ENCODE data around the gene SYS1. TPM values are rescaled to one million over a fixed set of nuclear protein-coding genes. Genes with fewer than 3 reads are reported as not detected.

SYS1 gene
- total and polyA plus RNA-seq, 2 of the 8 experiments (the other 6 are each of a cell fraction or from before 2014, with no cell fraction given) = 19.6 to 50.8 TPM

- Histone ChIP-seq H3K79me1 (ENCODE audit: low read depth, low read length) (no peaks in the 10 kb centered on the region), H2BK15ac (ENCODE audit: low read length) (no peak overlapping the region), H3K4ac (replicated peaks; ENCODE audit: insufficient read length, low read depth, low read length) (no peak overlapping the region), H3K14ac (ENCODE audit: insufficient read length) (no peak overlapping the region), H3K23me2 (ENCODE audit: low read depth, low read length) (peaks cover 4% of the 10 kb centered on the region; the same call in 1 of the 2 replicates), H3K79me2 (ENCODE audit: control insufficient read depth in 1 of 2, insufficient read depth in 2 of 2, low read length in 2 of 2) (no peaks in the 10 kb centered on the region), H3K9me3 (ENCODE audit: insufficient read depth in 2 of 2, low read depth in 1 of 2, low read length in 1 of 2) (no peaks in the 10 kb centered on the region), H2BK120ac (replicated peaks; ENCODE audit: low read depth, low read length) (no peak overlapping the region), H4K8ac (ENCODE audit: extremely low read depth, insufficient read depth, low read length) (no peak overlapping the region), H2BK5ac (ENCODE audit: low read depth, low read length) (no peak overlapping the region), H3K4me2 (ENCODE audit: insufficient read depth in 1 of 2, low read depth in 2 of 2, low read length in 2 of 2) (no peak overlapping the region), H3K4me3 (ENCODE audit: extremely low read depth in 1 of 4, insufficient read depth in 2 of 4, low read depth in 3 of 4, low read length in 4 of 4) (no peak overlapping the region), H2BK12ac (ENCODE audit: low read depth, low read length) (no peak overlapping the region), H3K27me3 (replicated peaks in 1 of 4; ENCODE audit: control insufficient read depth in 3 of 4, extremely low read depth in 1 of 4, insufficient read depth in 3 of 4, low read length in 3 of 4) (peaks cover 0 to 8% (median 5%) of the 10 kb centered on the region in 4 experiments; a peak in 4 of 7 replicates), H3K18ac (ENCODE audit: extremely low read depth, low read length) (no peak overlapping the region), H3K23ac (ENCODE audit: insufficient read length) (no peak overlapping the region), H3K36me3 (ENCODE audit: control insufficient read depth in 2 of 4, insufficient read depth in 4 of 4, low read length in 3 of 4) (no peaks in the 10 kb centered on the region), H4K91ac (replicated peaks; ENCODE audit: insufficient read length, low read length) (no peak overlapping the region), H2BK20ac (ENCODE audit: low read length) (no peak overlapping the region), H3K4me1 (replicated peaks in 1 of 4; ENCODE audit: control insufficient read depth in 3 of 4, insufficient read depth in 4 of 4, low read length in 3 of 4) (peaks cover 0 to 2% (median 0%) of the 10 kb centered on the region in 4 experiments; a peak in 2 of 7 replicates), H3K9ac (replicated peaks in 1 of 4; ENCODE audit: extremely low read depth in 1 of 4, low read depth in 3 of 4, low read length in 3 of 4) (no peak overlapping the region), H3K27ac (ENCODE audit: low read depth, low read length) (no peak overlapping the region), H4K20me1 (replicated peaks in 1 of 2; ENCODE audit: control insufficient read depth in 1 of 2, insufficient read depth in 2 of 2, low read length in 2 of 2) (no peaks in the 10 kb centered on the region), H3K56ac (replicated peaks; ENCODE audit: insufficient read length, low read depth, low read length) (no peak overlapping the region), H2AFZ (ENCODE audit: low read length) (no peak overlapping the region), H2AK5ac (ENCODE audit: low read depth, low read length) (no peak overlapping the region), H4K5ac (ENCODE audit: insufficient read length, low read depth, low read length) (no peak overlapping the region)
- ChIA-PET POLR2A (ENCODE audit: partially characterized antibody) (interaction anchor here (0.7 to 1.0 kb wide), 2 partner anchors 47 to 91 kb away, joined by 3 read pairs; partner anchors contain the start of gene SYS1), CTCF (ENCODE audit: partially characterized antibody) (interaction anchor here (0.7 to 13.3 kb wide), 9 partner anchors 19 to 205 kb away, joined by 3 to 156 read pairs (median 3); partner anchors contain the start of genes SYS1 and TP53TG5)
- no peak for FAIRE-seq
- TF ChIP-seq BRCA1 (IDR thresholded peaks at IDR 0.05; ENCODE audit: low read depth, low read length) = no peak
- TF ChIP-seq CHD2 (IDR thresholded peaks at IDR 0.05; ENCODE audit: low read length) = no peak
- TF ChIP-seq NRF1 (IDR thresholded peaks at IDR 0.05; ENCODE audit: low read depth, low read length) = no peak
- no peak for TF ChIP-seq POLR2AphosphoS5 (IDR thresholded peaks at IDR 0.05; ENCODE audit: low read depth, low read length)
- DNase-seq (ENCODE audit: low read depth in 1 of 2, low spot score in 2 of 2) = no peak
- WGBS, 2 experiments (ENCODE audit: extremely low coverage in 1 of 2, insufficient coverage in 1 of 2, insufficient read length in 1 of 2, insufficient replicate concordance in 2 of 2, low coverage in 1 of 2, low lambda C conversion rate in 2 of 2, missing lambda C conversion rate in 1 of 2) = 86% methylated on average over 4 of the region's 4 CpGs; no CpG with 5 or more reads in 1 of the 2 experiments
Measured at GRCh38 chr20:45315672-45316071, 47.3 kb upstream of the SYS1 start.

All from H1 (cell line).